CD14-positive monocyte (primary cell): ENCODE data around the gene AADACL4. TPM values are rescaled to one million over a fixed set of nuclear protein-coding genes. Genes with fewer than 3 reads are reported as not detected.

ENCODE experiments used
- DNase-seq, 3 donors: peaks; one replicate each; pipeline ENCODE4 v3.0.0-alpha.2; 2011 to 2022
- H2AFZ ChIP-seq: 2 replicates; pipeline ENCODE4 v1.6.0; 2012; ENCODE audit warnings: mild to moderate bottlenecking, low read depth, low read length, inconsistent platforms; ENCODE audit not compliant: insufficient read depth, poor library complexity, severe bottlenecking
- H3K27ac ChIP-seq, 2 donors: 1 replicate in 1 of 2; 2 replicates in 1 of 2; pipeline ENCODE4 v1.5.1; 2012 to 2013; ENCODE audit warnings: low read length in 2 of 2, control low read depth in 1 of 2, inconsistent platforms in 1 of 2, low read depth in 1 of 2, mild to moderate bottlenecking in 1 of 2
- H3K27me3 ChIP-seq, 2 donors: one replicate each; pipeline versions ENCODE4 v1.6.0 to v1.6.1; 2011 to 2013; ENCODE audit warnings: low read length in 2 of 2; ENCODE audit not compliant: control insufficient read depth in 2 of 2, insufficient read depth in 2 of 2
- H3K36me3 ChIP-seq, 2 donors: replicated peaks in 1 of 2; 1 replicate in 1 of 2; 2 replicates in 1 of 2; pipeline versions ENCODE4 v1.5.1 to v1.6.1; 2012 to 2013; ENCODE audit warnings: low read length in 2 of 2, control low read depth in 1 of 2, inconsistent platforms in 1 of 2, mild to moderate bottlenecking in 1 of 2; ENCODE audit not compliant: insufficient read depth in 2 of 2, control insufficient read depth in 1 of 2
- H3K4me1 ChIP-seq, 2 donors: 1 replicate in 1 of 2; 2 replicates in 1 of 2; pipeline versions ENCODE4 v1.5.1 to v1.6.1; 2012 to 2013; ENCODE audit warnings: low read length in 2 of 2, control low read depth in 1 of 2, inconsistent platforms in 1 of 2, mild to moderate bottlenecking in 1 of 2, moderate library complexity in 1 of 2; ENCODE audit not compliant: insufficient read depth in 2 of 2, control insufficient read depth in 1 of 2
- H3K4me2 ChIP-seq: replicated peaks from 2 replicates; pipeline ENCODE3; 2012; ENCODE audit warnings: low read length, moderate library complexity, mild to moderate bottlenecking; ENCODE audit not compliant: poor library complexity, severe bottlenecking; ENCODE audit errors: extremely low read depth
- H3K4me3 ChIP-seq, 3 experiments: fragments of 200-600 bp in 1 of 3; sonication (generic) in 1 of 3; replicated peaks in 1 of 3; 1 replicate in 2 of 3; 2 replicates in 1 of 3; pipeline ENCODE4 v1.5.1; 2011 to 2013; ENCODE audit warnings: low read length in 3 of 3, mild to moderate bottlenecking in 3 of 3, control low read depth in 2 of 3, low read depth in 2 of 3, inconsistent platforms in 1 of 3, moderate library complexity in 1 of 3
- H3K79me2 ChIP-seq: 2 replicates; pipeline ENCODE4 v1.6.0; 2012; ENCODE audit warnings: mild to moderate bottlenecking, control low read depth, inconsistent platforms, low read length, moderate library complexity; ENCODE audit not compliant: insufficient read depth
- H3K9ac ChIP-seq: 2 replicates; pipeline ENCODE4 v1.6.0; 2017; ENCODE audit warnings: low read length, mild to moderate bottlenecking; ENCODE audit not compliant: insufficient read depth, poor library complexity, severe bottlenecking
- H3K9me3 ChIP-seq, 2 donors: replicated peaks in 1 of 2; 1 replicate in 1 of 2; 2 replicates in 1 of 2; pipeline versions ENCODE4 v1.5.1 to v1.6.1; 2012 to 2013; ENCODE audit warnings: low read length in 2 of 2, control low read depth in 1 of 2; ENCODE audit not compliant: control insufficient read depth in 1 of 2, insufficient read depth in 1 of 2
- H4K20me1 ChIP-seq: 2 replicates; pipeline ENCODE4 v1.6.0; 2012; ENCODE audit warnings: mild to moderate bottlenecking, low read length, control low read depth, moderate library complexity; ENCODE audit not compliant: insufficient read depth
- H3K27ac Mint-ChIP-seq, 7 donors: one replicate each; pipeline ENCODE4 v1.8.0; 2020; ENCODE audit warnings: mild to moderate bottlenecking in 7 of 7, mixed read lengths in 7 of 7, moderate library complexity in 6 of 7, inconsistent platforms in 2 of 7
- H3K27me3 Mint-ChIP-seq, 3 donors: one replicate each; pipeline ENCODE4 v1.8.0; 2021 to 2022; ENCODE audit warnings: low read depth in 3 of 3, mild to moderate bottlenecking in 3 of 3, mixed read lengths in 3 of 3, moderate library complexity in 3 of 3, inconsistent platforms in 1 of 3
- H3K36me3 Mint-ChIP-seq, 2 donors: one replicate each; pipeline ENCODE4 v1.8.0; 2020; ENCODE audit warnings: mixed read lengths in 2 of 2, inconsistent platforms in 1 of 2, mild to moderate bottlenecking in 1 of 2
- H3K4me1 Mint-ChIP-seq: one replicate; pipeline ENCODE4 v1.8.0; 2020; ENCODE audit warnings: mild to moderate bottlenecking, mixed read lengths
- H3K4me3 Mint-ChIP-seq, 2 donors: one replicate each; pipeline ENCODE4 v1.8.0; 2020; ENCODE audit warnings: mild to moderate bottlenecking in 2 of 2, mixed read lengths in 2 of 2, moderate library complexity in 1 of 2
- H3K9me3 Mint-ChIP-seq, 7 donors: one replicate each; pipeline ENCODE4 v1.8.0; 2020 to 2022; ENCODE audit warnings: mixed read lengths in 7 of 7, mild to moderate bottlenecking in 6 of 7, moderate library complexity in 6 of 7, inconsistent platforms in 2 of 7
- CTCF ChIP-seq: fragments of 200-600 bp; IDR thresholded peaks from one replicate; pipeline ENCODE4 v1.8.0; 2022; ENCODE audit warnings: antibody characterized with exemption, mild to moderate bottlenecking
- WGBS: methylation state at CpG from one replicate; pipeline ENCODE4 v1.1.5; 2013; ENCODE audit warnings: missing lambda C conversion rate; ENCODE audit not compliant: insufficient coverage; 5-methylcytosine and 5-hydroxymethylcytosine counted together
- intact Hi-C, 2 donors: fragments of 100-400 bp; cut with micrococcal nuclease; formaldehyde crosslinking; loops; one replicate each; pipeline versions ENCODE4 v1.15.0 to v1.15.1; 2023
- polyA plus RNA-seq, 3 donors: library from polyadenylated mRNA; depleted of rRNA in 1 of 3; unstranded in 2 of 3; stranded (reverse) in 1 of 3; fragments of 300-500 nt in 2 of 3; fragments of >200 nt in 1 of 3; fragmentation: Illumina TruSeq in 2 of 3; gene quantifications; 1 replicate in 2 of 3; 2 replicates in 1 of 3; pipeline ENCODE4 v1.2.3, GENCODE V29; 2012 to 2021

Gene AADACL4
- polyA plus RNA-seq, 3 donors, result not detected

GRCh38 chr1:12709091-12709491 is 65.2 kb downstream of the AADACL4 start:
- H3K27me3 Mint-ChIP-seq, result peaks cover 7 to 16% (median 11%) of the 10 kb centered on the region in 3 donors
- H3K4me1 ChIP-seq, result no peaks in the 10 kb centered on the region
- no peaks in the 10 kb centered on the region for H4K20me1 ChIP-seq
- H3K9me3 ChIP-seq, result peaks cover 0 to under 1% of the 10 kb centered on the region in 2 donors
- no peak overlapping the region for H2AFZ ChIP-seq
- no peak overlapping the region for H3K9ac ChIP-seq
- no peak overlapping the region for H3K4me2 ChIP-seq
- no peak overlapping the region for H3K27ac Mint-ChIP-seq
- H3K36me3 ChIP-seq, result no peaks in the 10 kb centered on the region
- WGBS, result no CpG with 5 or more reads among the region's 1 CpG
- H3K27me3 ChIP-seq, result peaks cover 0 to 3% of the 10 kb centered on the region in 2 donors
- H3K9me3 Mint-ChIP-seq, result peaks cover under 1 to 10% (median 3%) of the 10 kb centered on the region in 7 donors
- no peaks in the 10 kb centered on the region for H3K79me2 ChIP-seq
- no peak for DNase-seq
- TF ChIP-seq CTCF, result no peak
- no peaks in the 10 kb centered on the region for H3K36me3 Mint-ChIP-seq
- H3K27ac ChIP-seq, result no peak overlapping the region
- H3K4me1 Mint-ChIP-seq, result peaks cover 5% of the 10 kb centered on the region
- H3K4me3 Mint-ChIP-seq, result no peak overlapping the region
- H3K4me3 ChIP-seq, result no peak overlapping the region
- intact Hi-C loops, result no loop called here

GRCh38 chr1:12709696-12710095 is 65.8 kb downstream of the AADACL4 start:
- H3K36me3 ChIP-seq, result no peaks in the 10 kb centered on the region
- H3K4me2 ChIP-seq, result no peak overlapping the region
- no peak for TF ChIP-seq CTCF
- intact Hi-C loops, result no loop called here
- peaks cover 5% of the 10 kb centered on the region for H3K4me1 Mint-ChIP-seq
- WGBS, result no CpG with 5 or more reads among the region's 3 CpGs
- H3K27me3 ChIP-seq, result peaks cover 0 to 3% of the 10 kb centered on the region in 2 donors
- no peaks in the 10 kb centered on the region for H3K36me3 Mint-ChIP-seq
- DNase-seq, result no peak
- H3K79me2 ChIP-seq, result no peaks in the 10 kb centered on the region
- no peak overlapping the region for H3K9ac ChIP-seq
- H3K4me3 ChIP-seq, result no peak overlapping the region
- no peak overlapping the region for H2AFZ ChIP-seq
- peaks cover 9 to 16% (median 11%) of the 10 kb centered on the region in 3 donors for H3K27me3 Mint-ChIP-seq
- no peaks in the 10 kb centered on the region for H3K9me3 ChIP-seq
- no peaks in the 10 kb centered on the region for H4K20me1 ChIP-seq
- H3K9me3 Mint-ChIP-seq, result peaks cover 0 to 6% (median 2%) of the 10 kb centered on the region in 7 donors
- H3K4me3 Mint-ChIP-seq, result no peak overlapping the region
- no peak overlapping the region for H3K27ac Mint-ChIP-seq
- H3K27ac ChIP-seq, result no peak overlapping the region
- H3K4me1 ChIP-seq, result no peaks in the 10 kb centered on the region
